AG04449 (cell line): Measurements from ENCODE around the gene OLFM1.

ENCODE experiments used
- CTCF ChIA-PET: fragments of 350-600 bp; formaldehyde crosslinking; extraction: SDS; loops from one replicate; lab custom pipeline; 2021; ENCODE audit warnings: antibody characterized with exemption; lab: Yijun Ruan, JAX
- POLR2A ChIA-PET: fragments of 400-600, 350-600 bp; formaldehyde crosslinking; extraction: SDS; loops from one replicate; lab custom pipeline; 2020; ENCODE audit warnings: antibody characterized with exemption, inconsistent platforms; lab: Yijun Ruan, JAX
- DNase-seq: peaks from one replicate; pipeline ENCODE4 v3.0.0-alpha.2; 2010; ENCODE audit warnings: low read depth, low spot score
- H3K4me3 ChIP-seq: 2 replicates; pipeline ENCODE4 v1.5.1; 2011; ENCODE audit warnings: low read depth, mild to moderate bottlenecking, control low read depth, low read length
- TF ChIP-seq, protein P1 (sequence below): IDR thresholded peaks from one replicate; pipeline ENCODE4 v1.5.1; 2011; ENCODE audit warnings: mild to moderate bottlenecking, moderate library complexity, low read length, control low read depth, inconsistent platforms; ENCODE audit not compliant: insufficient read depth; ENCODE audit errors: missing control alignments

The OLFM1 gene

DNA sequence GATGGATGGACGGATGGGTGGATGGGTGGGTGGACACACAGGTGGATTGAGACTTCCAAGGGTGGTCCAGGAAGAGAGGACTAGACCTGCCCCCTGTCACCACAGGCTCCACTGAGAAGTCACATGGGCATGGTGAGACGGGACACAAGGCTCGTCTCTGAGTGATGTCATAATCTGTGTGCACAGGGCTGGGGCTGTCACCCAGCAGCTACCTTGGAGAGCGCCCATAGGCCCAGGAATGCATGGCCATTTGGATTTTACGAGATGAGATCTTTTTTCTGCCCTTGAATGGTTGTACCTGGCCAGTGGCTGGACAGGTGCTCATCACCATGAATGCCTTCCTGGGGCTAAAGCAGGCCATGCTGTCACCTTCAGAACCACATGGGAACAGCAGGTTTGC, 3.1 kb downstream of the OLFM1 start:
- H3K4me3 ChIP-seq: no peak overlapping the region
- POLR2A ChIA-PET: no interaction called here
- no peak for DNase-seq
- CTCF ChIA-PET: interaction anchor here (8.1 kb wide), 1 partner anchor 324 kb away, joined by 112 read pairs; no protein-coding TSS in a partner anchor
- TF ChIP-seq, protein P1, sequence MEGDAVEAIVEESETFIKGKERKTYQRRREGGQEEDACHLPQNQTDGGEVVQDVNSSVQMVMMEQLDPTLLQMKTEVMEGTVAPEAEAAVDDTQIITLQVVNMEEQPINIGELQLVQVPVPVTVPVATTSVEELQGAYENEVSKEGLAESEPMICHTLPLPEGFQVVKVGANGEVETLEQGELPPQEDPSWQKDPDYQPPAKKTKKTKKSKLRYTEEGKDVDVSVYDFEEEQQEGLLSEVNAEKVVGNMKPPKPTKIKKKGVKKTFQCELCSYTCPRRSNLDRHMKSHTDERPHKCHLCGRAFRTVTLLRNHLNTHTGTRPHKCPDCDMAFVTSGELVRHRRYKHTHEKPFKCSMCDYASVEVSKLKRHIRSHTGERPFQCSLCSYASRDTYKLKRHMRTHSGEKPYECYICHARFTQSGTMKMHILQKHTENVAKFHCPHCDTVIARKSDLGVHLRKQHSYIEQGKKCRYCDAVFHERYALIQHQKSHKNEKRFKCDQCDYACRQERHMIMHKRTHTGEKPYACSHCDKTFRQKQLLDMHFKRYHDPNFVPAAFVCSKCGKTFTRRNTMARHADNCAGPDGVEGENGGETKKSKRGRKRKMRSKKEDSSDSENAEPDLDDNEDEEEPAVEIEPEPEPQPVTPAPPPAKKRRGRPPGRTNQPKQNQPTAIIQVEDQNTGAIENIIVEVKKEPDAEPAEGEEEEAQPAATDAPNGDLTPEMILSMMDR: no peak

DNA sequence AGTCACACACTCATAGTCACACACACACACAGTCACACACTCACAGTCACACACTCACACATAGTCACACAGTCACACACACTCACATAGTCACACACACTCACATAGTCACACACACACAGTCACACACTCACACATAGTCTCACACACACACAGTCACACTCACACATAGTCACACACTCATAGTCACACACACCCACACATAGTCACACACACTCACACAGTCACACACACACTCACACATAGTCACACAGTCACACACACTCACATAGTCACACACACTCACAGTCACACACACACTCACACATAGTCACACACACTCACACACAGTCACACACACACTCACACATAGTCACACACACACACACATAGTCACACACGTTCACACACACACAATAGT, 4.1 kb downstream of the OLFM1 start:
- no peak for DNase-seq
- TF ChIP-seq, protein P1: no peak
- H3K4me3 ChIP-seq: no peak overlapping the region
- ChIA-PET CTCF (no interaction called here), POLR2A (no interaction called here)

DNA sequence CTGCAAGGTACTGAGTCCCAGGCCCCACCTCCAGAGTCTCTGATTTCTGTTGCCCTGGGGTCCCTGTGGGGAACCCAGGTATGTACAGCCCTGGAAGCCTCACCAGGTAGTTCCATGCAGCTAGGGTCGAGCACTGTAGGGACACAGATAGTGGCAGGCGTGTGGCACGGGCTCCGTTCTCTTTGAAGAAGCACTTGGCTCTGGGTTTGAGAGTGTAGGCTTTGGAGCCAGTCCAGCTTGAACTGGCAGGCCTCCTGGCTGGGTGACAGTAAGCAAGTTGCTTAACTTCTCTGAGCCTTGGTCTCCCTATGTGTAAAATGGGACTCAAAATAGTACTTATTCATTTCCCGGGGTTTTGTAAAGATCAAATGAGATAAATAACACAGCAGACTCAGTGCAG, 5.6 kb downstream of the OLFM1 start:
- TF ChIP-seq, protein P1: no peak
- ChIA-PET CTCF (no interaction called here), POLR2A (no interaction called here)
- no peak for DNase-seq
- no peak overlapping the region for H3K4me3 ChIP-seq

DNA sequence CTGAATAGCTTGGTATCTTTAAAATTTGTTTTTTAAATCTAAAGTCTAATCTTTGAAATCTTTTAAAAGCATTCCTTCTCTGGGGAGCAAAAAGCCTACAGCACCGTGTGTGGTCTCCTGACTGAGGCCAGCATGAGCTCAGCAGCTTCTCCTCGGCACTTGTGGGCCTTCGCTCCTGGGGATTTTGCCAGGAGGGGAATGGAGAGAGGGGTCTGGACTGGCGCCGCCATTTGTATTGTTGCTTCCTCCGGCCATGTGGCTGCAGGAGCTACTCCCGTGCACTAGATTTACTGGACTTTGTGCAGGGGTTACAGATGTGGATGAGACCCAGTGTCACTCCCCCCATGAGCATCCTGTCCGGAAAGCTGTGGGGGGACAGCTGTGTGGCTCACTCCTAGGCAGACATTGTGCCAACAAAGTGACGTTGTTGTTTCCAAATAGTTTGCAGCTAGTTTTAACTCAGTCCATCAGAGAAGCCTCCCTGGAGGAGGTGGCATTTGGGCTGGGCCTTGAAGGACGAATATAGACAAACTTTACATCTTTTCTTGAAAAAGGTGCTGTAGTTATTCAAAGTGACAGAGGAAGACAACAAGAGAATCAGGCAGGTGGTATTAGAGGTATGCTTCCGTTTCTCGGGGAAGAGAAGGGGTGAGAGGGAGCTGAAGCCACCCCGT, 6.6 kb downstream of the OLFM1 start:
- no peak overlapping the region for H3K4me3 ChIP-seq
- POLR2A ChIA-PET: no interaction called here
- CTCF ChIA-PET: interaction anchor here (1.0 to 1.6 kb wide), 2 partner anchors 8 to 318 kb away, joined by 4 to 5 read pairs; no protein-coding TSS in a partner anchor
- DNase-seq: no peak
- TF ChIP-seq, protein P1: no peak

DNA sequence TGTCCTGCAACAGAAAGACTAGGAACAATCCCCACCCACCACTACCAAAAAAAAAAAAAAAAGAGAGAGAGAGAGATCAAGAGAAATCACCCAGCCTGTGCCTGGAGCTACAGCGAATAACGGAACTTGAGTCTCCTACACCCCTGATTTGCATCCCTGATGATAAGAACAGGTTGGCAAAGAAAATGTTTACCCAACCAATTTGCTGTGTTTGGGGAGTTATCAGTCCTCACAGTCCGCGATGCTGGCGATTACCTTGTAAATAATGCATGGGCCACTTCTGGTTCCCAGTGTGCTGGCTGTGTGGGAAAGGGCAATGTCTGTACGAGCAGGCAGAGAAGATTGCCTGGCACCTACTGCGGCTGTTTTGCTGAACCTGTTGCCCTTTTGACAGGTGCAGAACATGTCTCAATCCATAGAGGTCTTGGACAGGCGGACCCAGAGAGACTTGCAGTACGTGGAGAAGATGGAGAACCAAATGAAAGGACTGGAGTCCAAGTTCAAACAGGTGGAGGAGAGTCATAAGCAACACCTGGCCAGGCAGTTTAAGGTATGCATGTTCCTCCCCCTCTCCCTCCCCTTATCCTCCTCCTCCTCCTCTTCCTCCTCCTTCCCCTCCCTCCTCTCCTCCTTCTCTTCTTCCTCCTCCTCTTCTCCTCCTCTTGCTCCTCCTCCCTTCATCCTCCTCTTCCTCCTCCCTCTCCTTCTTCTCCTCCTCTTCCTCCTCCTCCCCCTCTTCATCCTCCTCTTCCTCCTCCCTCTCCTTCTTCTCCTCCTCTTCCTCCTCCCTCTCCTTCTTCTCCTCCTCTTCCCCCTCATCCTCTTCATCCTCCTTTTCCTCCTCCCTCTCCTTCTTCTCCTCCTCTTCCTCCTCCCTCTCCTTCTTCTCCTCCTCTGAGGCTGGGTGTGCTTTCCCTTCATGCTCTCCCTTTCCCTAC, 8.3 kb downstream of the OLFM1 start:
- ChIA-PET CTCF (interaction anchor here (1.6 kb wide), 1 partner anchor 317 kb away, joined by 5 read pairs; no protein-coding TSS in a partner anchor), POLR2A (no interaction called here)
- TF ChIP-seq, protein P1: no peak
- no peak overlapping the region for H3K4me3 ChIP-seq
- no peak for DNase-seq

DNA sequence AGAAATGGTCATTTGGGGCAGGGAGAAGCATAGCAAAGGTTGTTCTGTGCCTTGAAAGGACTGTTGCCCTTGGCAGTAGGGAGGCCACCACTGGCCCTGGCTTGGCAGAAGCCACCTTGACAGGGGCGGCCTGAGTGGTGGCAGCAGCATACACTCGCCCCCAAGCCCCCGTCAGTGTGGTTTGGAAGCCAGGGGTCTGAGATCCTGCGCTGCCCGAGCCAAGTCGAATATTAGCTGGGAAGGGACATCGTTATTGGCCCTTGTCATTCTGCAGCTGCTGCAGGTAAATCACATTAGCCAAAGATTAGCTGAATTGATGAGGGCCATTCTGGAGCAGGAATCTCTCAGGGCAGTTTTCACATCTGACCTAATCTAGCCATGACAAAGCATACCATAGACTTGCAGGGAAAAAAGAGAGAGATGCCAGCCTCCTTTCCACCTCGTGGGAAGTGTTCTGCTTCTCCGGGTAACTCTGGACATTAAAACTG, 9.0 kb downstream of the OLFM1 start:
- POLR2A ChIA-PET: no interaction called here
- CTCF ChIA-PET: interaction anchor here (1.4 kb wide), 1 partner anchor 10 kb away, joined by 5 read pairs; no protein-coding TSS in a partner anchor
- H3K4me3 ChIP-seq: no peak overlapping the region
- DNase-seq: no peak
- TF ChIP-seq, protein P1: no peak
